GM12872 (cell line): ENCODE data around the gene NUP107.

ENCODE experiments used
- CTCF ChIP-seq: IDR thresholded peaks from 3 replicates; pipeline ENCODE4 v1.5.1; 2011; ENCODE audit warnings: low read depth, mild to moderate bottlenecking, low read length, moderate library complexity; ENCODE audit not compliant: insufficient read depth

NUP107 gene

GRCh38 chr12:68792952-68793351 lies 106.2 kb downstream of the NUP107 start:
- TF ChIP-seq CTCF: no peak

GRCh38 chr12:68793436-68793835 lies 106.7 kb downstream of the NUP107 start:
- TF ChIP-seq CTCF: no peak

GRCh38 chr12:68793975-68794652 lies 107.3 kb downstream of the NUP107 start:
- TF ChIP-seq CTCF: no peak

- TF ChIP-seq CTCF: no peak
These were observed 108.0 kb downstream of the NUP107 start for GRCh38 chr12:68794653-68795251.
